ENCODE data around the gene ZNF800. TPM values are rescaled to one million over a fixed set of nuclear protein-coding genes. Genes with fewer than 3 reads are reported as not detected.

Gene ZNF800
- total and polyA plus RNA-seq, 2 of the 8 experiments (the other 6 are each of a cell fraction or from before 2014, with no cell fraction given), result 1.0 to 6.5 TPM

GRCh38 chr7:127378537-127378936, 14.0 kb downstream of the ZNF800 start:
- Histone ChIP-seq H3K79me1 (ENCODE audit: low read depth, low read length) (no peaks in the 10 kb centered on the region), H3K4ac (replicated peaks; ENCODE audit: insufficient read length, low read depth, low read length) (no peak overlapping the region), H2BK12ac (ENCODE audit: low read depth, low read length) (no peak overlapping the region), H4K5ac (ENCODE audit: insufficient read length, low read depth, low read length) (no peak overlapping the region), H3K18ac (ENCODE audit: extremely low read depth, low read length) (no peak overlapping the region), H3K27ac (ENCODE audit: low read depth, low read length) (no peak overlapping the region), H2BK5ac (ENCODE audit: low read depth, low read length) (no peak overlapping the region), H3K23ac (ENCODE audit: insufficient read length) (no peak overlapping the region), H3K23me2 (ENCODE audit: low read depth, low read length) (no peaks in the 10 kb centered on the region), H3K79me2 (ENCODE audit: control insufficient read depth in 1 of 2, insufficient read depth in 2 of 2, low read length in 2 of 2) (no peaks in the 10 kb centered on the region), H3K36me3 (ENCODE audit: control insufficient read depth in 2 of 4, insufficient read depth in 4 of 4, low read length in 3 of 4) (no peaks in the 10 kb centered on the region; a peak in 1 of 8 replicates), H3K14ac (ENCODE audit: insufficient read length) (no peak overlapping the region), H3K4me1 (replicated peaks in 1 of 4; ENCODE audit: control insufficient read depth in 3 of 4, insufficient read depth in 4 of 4, low read length in 3 of 4) (no peaks in the 10 kb centered on the region; a peak in 1 of 7 replicates), H3K56ac (replicated peaks; ENCODE audit: insufficient read length, low read depth, low read length) (no peak overlapping the region), H4K8ac (ENCODE audit: extremely low read depth, insufficient read depth, low read length) (no peak overlapping the region), H3K27me3 (replicated peaks in 1 of 4; ENCODE audit: control insufficient read depth in 3 of 4, extremely low read depth in 1 of 4, insufficient read depth in 3 of 4, low read length in 3 of 4) (no peaks in the 10 kb centered on the region), H4K20me1 (replicated peaks in 1 of 2; ENCODE audit: control insufficient read depth in 1 of 2, insufficient read depth in 2 of 2, low read length in 2 of 2) (no peaks in the 10 kb centered on the region), H4K91ac (replicated peaks; ENCODE audit: insufficient read length, low read length) (no peak overlapping the region), H3K4me3 (ENCODE audit: extremely low read depth in 1 of 4, insufficient read depth in 2 of 4, low read depth in 3 of 4, low read length in 4 of 4) (no peak overlapping the region), H2BK20ac (ENCODE audit: low read length) (no peak overlapping the region), H2BK15ac (ENCODE audit: low read length) (no peak overlapping the region), H3K9ac (replicated peaks in 1 of 4; ENCODE audit: extremely low read depth in 1 of 4, low read depth in 3 of 4, low read length in 3 of 4) (no peak overlapping the region), H2AFZ (ENCODE audit: low read length) (no peak overlapping the region), H2AK5ac (ENCODE audit: low read depth, low read length) (no peak overlapping the region), H3K4me2 (ENCODE audit: insufficient read depth in 1 of 2, low read depth in 2 of 2, low read length in 2 of 2) (no peak overlapping the region), H3K9me3 (ENCODE audit: insufficient read depth in 2 of 2, low read depth in 1 of 2, low read length in 1 of 2) (no peaks in the 10 kb centered on the region), H2BK120ac (replicated peaks; ENCODE audit: low read depth, low read length) (no peak overlapping the region)
- FAIRE-seq (no peak), DNase-seq (ENCODE audit: low read depth in 1 of 2, low spot score in 2 of 2) (no peak)
- TF ChIP-seq CHD1 (IDR thresholded peaks at IDR 0.05; ENCODE audit: low read depth, low read length) (no peak), ASH2L (IDR thresholded peaks at IDR 0.05; ENCODE audit: low read length) (no peak), POLR2A (IDR thresholded peaks at IDR 0.05; ENCODE audit: control extremely low read depth in 1 of 2, low read depth in 2 of 2, low read length in 2 of 2) (no peak), CREB1 (IDR thresholded peaks at IDR 0.05) (no peak), RXRA (IDR thresholded peaks at IDR 0.05; ENCODE audit: insufficient read depth, low read depth, low read length) (no peak), HDAC2 (IDR thresholded peaks at IDR 0.05; ENCODE audit: borderline replicate concordance in 1 of 2, low read depth in 2 of 2, low read length in 2 of 2) (no peak), EZH2 (IDR thresholded peaks at IDR 0.05; ENCODE audit: low read depth, low read length, severe bottlenecking) (no peak), GABPA (IDR thresholded peaks at IDR 0.05; ENCODE audit: borderline replicate concordance, insufficient read depth, low read length) (no peak), SP4 (IDR thresholded peaks at IDR 0.05; ENCODE audit: low read length) (no peak), NANOG (IDR thresholded peaks at IDR 0.05; ENCODE audit: insufficient read depth, low read depth, low read length, poor library complexity, severe bottlenecking) (no peak)
- TF ChIP-seq, protein P1, sequence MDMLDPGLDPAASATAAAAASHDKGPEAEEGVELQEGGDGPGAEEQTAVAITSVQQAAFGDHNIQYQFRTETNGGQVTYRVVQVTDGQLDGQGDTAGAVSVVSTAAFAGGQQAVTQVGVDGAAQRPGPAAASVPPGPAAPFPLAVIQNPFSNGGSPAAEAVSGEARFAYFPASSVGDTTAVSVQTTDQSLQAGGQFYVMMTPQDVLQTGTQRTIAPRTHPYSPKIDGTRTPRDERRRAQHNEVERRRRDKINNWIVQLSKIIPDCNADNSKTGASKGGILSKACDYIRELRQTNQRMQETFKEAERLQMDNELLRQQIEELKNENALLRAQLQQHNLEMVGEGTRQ (IDR thresholded peaks at IDR 0.05; ENCODE audit: low read length), result no peak
- TF ChIP-seq, protein P2, sequence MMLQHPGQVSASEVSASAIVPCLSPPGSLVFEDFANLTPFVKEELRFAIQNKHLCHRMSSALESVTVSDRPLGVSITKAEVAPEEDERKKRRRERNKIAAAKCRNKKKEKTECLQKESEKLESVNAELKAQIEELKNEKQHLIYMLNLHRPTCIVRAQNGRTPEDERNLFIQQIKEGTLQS (IDR thresholded peaks at IDR 0.05; ENCODE audit: insufficient read depth, low read depth, low read length), result no peak
- WGBS, 2 experiments (ENCODE audit: extremely low coverage in 1 of 2, insufficient coverage in 1 of 2, insufficient read length in 1 of 2, insufficient replicate concordance in 2 of 2, low coverage in 1 of 2, low lambda C conversion rate in 2 of 2, missing lambda C conversion rate in 1 of 2), result 81% methylated on average over 1 of the region's 1 CpG; no CpG with 5 or more reads in 1 of the 2 experiments
- ChIA-PET POLR2A (ENCODE audit: partially characterized antibody) (no interaction called here), CTCF (ENCODE audit: partially characterized antibody) (no interaction called here)
